Lower leg skin (tissue), 3 donors: ENCODE data around the gene GLTP.

Experiments
- CTCF ChIP-seq, 3 donors: fragments of 450-650 bp; IDR thresholded peaks; one replicate each; pipeline ENCODE4 v1.5.1; 2016; ENCODE audit warnings: antibody characterized with exemption in 3 of 3, mild to moderate bottlenecking in 3 of 3, moderate library complexity in 2 of 3
- POLR2A ChIP-seq, 2 donors: fragments of 450-650 bp; IDR thresholded peaks; one replicate each; pipeline ENCODE4 v1.6.1; 2016 to 2017; ENCODE audit warnings: antibody characterized with exemption in 2 of 2, mild to moderate bottlenecking in 1 of 2, moderate library complexity in 1 of 2

DNA sequence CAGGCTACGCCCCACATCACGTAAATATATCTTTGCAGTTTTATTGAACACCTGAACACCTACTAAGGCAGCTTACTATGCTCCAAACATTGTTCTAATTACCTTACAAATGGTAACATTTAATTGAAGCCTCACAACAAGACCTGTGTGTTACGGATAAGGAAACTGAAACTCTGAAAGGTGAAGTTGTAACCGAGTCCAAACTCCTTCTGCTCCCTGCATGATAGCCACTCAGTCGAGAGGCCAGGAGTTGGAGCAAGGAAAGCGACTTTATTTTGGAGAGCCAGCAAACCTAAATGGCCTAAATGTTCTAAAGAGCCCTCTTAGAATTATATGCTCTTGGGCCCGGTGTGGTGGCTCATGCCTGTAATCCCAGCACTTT lies 34.5 kb downstream of the GLTP start:
- TF ChIP-seq CTCF (IDR thresholded peaks at IDR 0.05) (no peak), POLR2A (IDR thresholded peaks at IDR 0.05) (no peak)
